Loucy (cell line): ENCODE data around the gene UGT1A6.

Source experiments
- H2AFZ ChIP-seq: fragments of 200-600 bp; sonication (generic); 2 replicates; pipeline ENCODE4 v1.6.0; 2016; ENCODE audit warnings: antibody characterized with exemption, mild to moderate bottlenecking, low read length, moderate library complexity
- H3F3A ChIP-seq: fragments of 200-600 bp; 2 replicates; pipeline ENCODE4 v1.6.0; 2016; ENCODE audit warnings: antibody characterized with exemption, low read depth, mild to moderate bottlenecking
- H3K27me3 ChIP-seq: fragments of 200-600 bp; sonication (generic); 2 replicates; pipeline ENCODE4 v1.6.1; 2014; ENCODE audit warnings: low read length, mild to moderate bottlenecking; ENCODE audit not compliant: insufficient read depth, poor library complexity, severe bottlenecking
- H3K36me3 ChIP-seq: fragments of 200-600 bp; sonication (generic); 2 replicates; pipeline ENCODE4 v1.6.1; 2016; ENCODE audit warnings: low read length; ENCODE audit not compliant: insufficient read depth
- H3K4me1 ChIP-seq: fragments of 200-600 bp; sonication (generic); 2 replicates; pipeline ENCODE4 v1.5.1; 2014; ENCODE audit warnings: low read length, mild to moderate bottlenecking; ENCODE audit not compliant: insufficient read depth, poor library complexity, severe bottlenecking
- H3K4me2 ChIP-seq: fragments of 200-600 bp; sonication (generic); 2 replicates; pipeline ENCODE4 v1.6.0; 2014; ENCODE audit warnings: antibody characterized with exemption, low read length, low read depth, mild to moderate bottlenecking; ENCODE audit not compliant: poor library complexity, severe bottlenecking
- H3K4me3 ChIP-seq: fragments of 200-600 bp; sonication (generic); 2 replicates; pipeline ENCODE4 v1.5.1; 2014; ENCODE audit warnings: low read length, mild to moderate bottlenecking, mixed read lengths; ENCODE audit not compliant: poor library complexity, severe bottlenecking
- H3K79me2 ChIP-seq: fragments of 200-600 bp; sonication (generic); 2 replicates; pipeline ENCODE4 v1.6.1; 2014; ENCODE audit warnings: low read length; ENCODE audit not compliant: insufficient read depth
- H3K9ac ChIP-seq: fragments of 200-600 bp; sonication (generic); 2 replicates; pipeline ENCODE4 v1.6.0; 2014; ENCODE audit warnings: mild to moderate bottlenecking, low read depth, low read length, moderate library complexity; ENCODE audit not compliant: poor library complexity, severe bottlenecking
- H3K9me2 ChIP-seq: fragments of 200-600 bp; sonication (generic); replicated peaks from 2 replicates; pipeline ENCODE4 v1.6.1; 2016; ENCODE audit warnings: low read depth, low read length, mixed read lengths
- H3K9me3 ChIP-seq: fragments of 200-600 bp; sonication (generic); 2 replicates; pipeline ENCODE4 v1.6.1; 2014; ENCODE audit warnings: mild to moderate bottlenecking, antibody characterized with exemption, low read length, low read depth; ENCODE audit not compliant: insufficient read depth
- H4K20me1 ChIP-seq: fragments of 200-600 bp; sonication (generic); 2 replicates; pipeline ENCODE4 v1.6.0; 2014; ENCODE audit warnings: antibody characterized with exemption, low read length, mild to moderate bottlenecking; ENCODE audit not compliant: insufficient read depth, poor library complexity, severe bottlenecking
- EZH2phosphoT487 ChIP-seq: fragments of 200-600 bp; IDR thresholded peaks from 2 replicates; pipeline ENCODE4 v1.6.1; 2018; ENCODE audit warnings: antibody characterized with exemption, mild to moderate bottlenecking, moderate library complexity, borderline replicate concordance
- TF ChIP-seq, protein P1 (sequence below): fragments of 200-600 bp; sonication (generic); conservative IDR thresholded peaks from 2 replicates; pipeline ENCODE4 v1.5.1; 2014; ENCODE audit warnings: mild to moderate bottlenecking, antibody characterized with exemption, low read length

The UGT1A6 gene

DNA sequence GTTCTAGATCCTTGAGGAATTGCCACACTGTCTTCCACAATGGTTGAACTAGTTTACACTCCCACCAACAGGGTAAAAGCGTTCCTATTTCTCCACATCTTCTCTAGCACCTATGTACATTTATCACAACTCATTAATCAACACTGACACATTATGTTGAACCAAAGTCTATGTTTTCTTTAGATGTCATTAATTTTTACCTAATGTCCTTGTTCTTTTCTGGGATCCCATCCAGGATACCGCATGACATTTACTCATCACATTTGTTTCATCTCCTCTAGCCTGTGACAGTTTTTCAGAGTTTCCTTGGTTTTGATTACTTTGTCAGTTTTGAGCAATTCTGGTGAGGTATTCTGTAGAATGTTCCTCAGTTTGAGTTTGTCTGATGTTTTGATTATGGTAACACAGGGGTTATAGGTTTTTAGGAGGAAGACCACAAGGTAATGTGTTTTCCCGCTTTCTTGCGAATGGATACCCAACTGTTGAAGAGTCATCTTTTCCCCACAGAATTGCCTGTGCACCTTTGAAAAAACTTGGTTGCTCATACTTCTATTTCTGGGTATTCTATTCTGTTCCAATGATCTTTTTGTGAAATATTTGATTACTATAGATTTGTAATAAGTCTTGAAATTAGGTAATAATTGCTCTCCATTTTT lies 24.0 kb upstream of the UGT1A6 start:
- Histone ChIP-seq H3K4me1 (no peaks in the 10 kb centered on the region), H3K9me2 (no peaks in the 10 kb centered on the region), H3K9me3 (no peaks in the 10 kb centered on the region), H3K4me2 (no peak overlapping the region), H3K27me3 (no peaks in the 10 kb centered on the region), H3K36me3 (no peaks in the 10 kb centered on the region), H4K20me1 (no peaks in the 10 kb centered on the region), H2AFZ (no peak overlapping the region), H3K9ac (no peak overlapping the region), H3K4me3 (no peak overlapping the region), H3K79me2 (no peaks in the 10 kb centered on the region), H3F3A (no peaks in the 10 kb centered on the region)
- TF ChIP-seq, protein P1, sequence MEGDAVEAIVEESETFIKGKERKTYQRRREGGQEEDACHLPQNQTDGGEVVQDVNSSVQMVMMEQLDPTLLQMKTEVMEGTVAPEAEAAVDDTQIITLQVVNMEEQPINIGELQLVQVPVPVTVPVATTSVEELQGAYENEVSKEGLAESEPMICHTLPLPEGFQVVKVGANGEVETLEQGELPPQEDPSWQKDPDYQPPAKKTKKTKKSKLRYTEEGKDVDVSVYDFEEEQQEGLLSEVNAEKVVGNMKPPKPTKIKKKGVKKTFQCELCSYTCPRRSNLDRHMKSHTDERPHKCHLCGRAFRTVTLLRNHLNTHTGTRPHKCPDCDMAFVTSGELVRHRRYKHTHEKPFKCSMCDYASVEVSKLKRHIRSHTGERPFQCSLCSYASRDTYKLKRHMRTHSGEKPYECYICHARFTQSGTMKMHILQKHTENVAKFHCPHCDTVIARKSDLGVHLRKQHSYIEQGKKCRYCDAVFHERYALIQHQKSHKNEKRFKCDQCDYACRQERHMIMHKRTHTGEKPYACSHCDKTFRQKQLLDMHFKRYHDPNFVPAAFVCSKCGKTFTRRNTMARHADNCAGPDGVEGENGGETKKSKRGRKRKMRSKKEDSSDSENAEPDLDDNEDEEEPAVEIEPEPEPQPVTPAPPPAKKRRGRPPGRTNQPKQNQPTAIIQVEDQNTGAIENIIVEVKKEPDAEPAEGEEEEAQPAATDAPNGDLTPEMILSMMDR: no peak

DNA sequence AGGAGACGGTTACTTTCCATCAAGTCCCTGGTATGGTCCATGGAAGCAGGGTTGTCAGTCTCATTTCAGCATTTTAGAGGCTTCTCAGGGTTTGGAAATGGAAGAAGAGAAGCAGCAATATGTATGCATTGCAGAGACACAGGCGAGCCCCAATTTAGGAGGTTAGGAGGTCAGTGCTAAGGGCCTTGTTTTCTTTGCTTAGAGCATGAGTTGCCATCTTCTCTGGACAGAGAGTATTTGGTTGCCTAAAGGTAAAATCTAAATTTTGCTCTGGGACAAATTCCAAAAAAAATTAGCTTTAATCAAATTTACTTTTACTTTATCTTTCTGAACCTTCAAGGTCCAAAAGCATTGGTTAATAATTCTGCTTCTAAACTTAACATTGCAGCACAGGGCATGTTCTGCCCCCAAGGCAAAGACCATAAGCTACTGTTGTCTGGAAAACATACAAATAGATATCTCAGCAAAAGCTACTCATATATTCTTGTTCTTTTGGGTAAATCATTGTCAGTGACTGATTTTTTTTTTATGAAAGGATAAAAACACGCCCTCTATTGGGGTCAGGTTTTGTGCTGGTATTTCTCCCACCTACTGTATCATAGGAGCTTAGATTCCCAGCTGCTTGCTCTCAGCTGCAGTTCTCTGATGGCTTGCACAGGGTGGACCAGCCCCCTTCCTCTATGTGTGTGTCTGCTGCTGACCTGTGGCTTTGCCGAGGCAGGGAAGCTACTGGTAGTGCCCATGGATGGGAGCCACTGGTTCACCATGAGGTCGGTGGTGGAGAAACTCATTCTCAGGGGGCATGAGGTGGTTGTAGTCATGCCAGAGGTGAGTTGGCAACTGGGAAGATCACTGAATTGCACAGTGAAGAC lies 21.2 kb upstream of the UGT1A6 start, which contains the start of gene UGT1A9:
Gene UGT1A9 (plus strand): TSS at position 609 of the 872 bp plus-strand sequence. CDS start 37 bp downstream, at position 646.
- TF ChIP-seq, protein P1: no peak
- no peak for TF ChIP-seq EZH2phosphoT487
- no peak within 1 kb of the TSS for H2AFZ ChIP-seq
- H3K9me3 ChIP-seq: no peaks in the 10 kb centered on the region
- no peak within 1 kb of the TSS for H3K9ac ChIP-seq
- no peaks in the 10 kb centered on the region for H3F3A ChIP-seq
- H4K20me1 ChIP-seq: no peaks in the 10 kb centered on the region
- H3K36me3 ChIP-seq: no peaks in the 10 kb centered on the region
- H3K4me1 ChIP-seq: no peaks in the 10 kb centered on the region
- no peak within 1 kb of the TSS for H3K4me3 ChIP-seq
- H3K9me2 ChIP-seq: no peaks in the 10 kb centered on the region
- H3K79me2 ChIP-seq: no peaks in the 10 kb centered on the region
- H3K27me3 ChIP-seq: peaks cover 6% of the 10 kb centered on the region
- H3K4me2 ChIP-seq: no peak within 1 kb of the TSS

DNA sequence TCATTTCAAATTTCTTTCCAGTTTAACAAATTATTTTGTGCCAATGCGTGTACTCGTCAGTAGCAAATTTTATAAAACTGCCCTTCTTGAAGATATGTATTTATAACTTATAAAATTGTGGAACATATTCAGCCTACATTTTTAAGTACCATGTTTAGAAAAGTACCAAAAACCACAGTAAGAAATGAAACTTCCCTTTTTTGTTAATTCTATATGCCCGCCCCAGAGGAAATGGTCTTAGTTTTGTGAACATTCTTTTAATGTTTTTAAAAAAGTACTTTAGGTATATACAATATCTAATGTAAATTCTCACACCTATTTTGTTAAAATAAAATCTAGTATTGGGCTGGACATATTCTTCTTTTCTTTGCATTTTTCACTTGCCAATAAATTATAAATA lies 19.8 kb upstream of the UGT1A6 start:
- Histone ChIP-seq H3K4me1 (no peaks in the 10 kb centered on the region), H3K9me2 (no peaks in the 10 kb centered on the region), H3K9me3 (no peaks in the 10 kb centered on the region), H4K20me1 (no peaks in the 10 kb centered on the region), H3K4me2 (no peak overlapping the region), H3K36me3 (no peaks in the 10 kb centered on the region), H2AFZ (no peak overlapping the region), H3F3A (no peaks in the 10 kb centered on the region), H3K4me3 (no peak overlapping the region), H3K79me2 (no peaks in the 10 kb centered on the region), H3K27me3 (peaks cover 6% of the 10 kb centered on the region), H3K9ac (no peak overlapping the region)
- TF ChIP-seq, protein P1: no peak
- TF ChIP-seq EZH2phosphoT487: no peak
